Hematopoietic multipotent progenitor cell treated with erythropoietin and hydrocortisone succinate and interleukin-3 and kit ligand, for 4 days (in vitro differentiated cells): ENCODE results near the gene ANK2.

Source experiments
- DNase-seq: peaks from one replicate; pipeline ENCODE4 v3.0.0-alpha.2; 2015

The ANK2 gene

GRCh38 chr4:113293043-113293560, 243.6 kb downstream of the ANK2 start:
- no peak for DNase-seq

DNA sequence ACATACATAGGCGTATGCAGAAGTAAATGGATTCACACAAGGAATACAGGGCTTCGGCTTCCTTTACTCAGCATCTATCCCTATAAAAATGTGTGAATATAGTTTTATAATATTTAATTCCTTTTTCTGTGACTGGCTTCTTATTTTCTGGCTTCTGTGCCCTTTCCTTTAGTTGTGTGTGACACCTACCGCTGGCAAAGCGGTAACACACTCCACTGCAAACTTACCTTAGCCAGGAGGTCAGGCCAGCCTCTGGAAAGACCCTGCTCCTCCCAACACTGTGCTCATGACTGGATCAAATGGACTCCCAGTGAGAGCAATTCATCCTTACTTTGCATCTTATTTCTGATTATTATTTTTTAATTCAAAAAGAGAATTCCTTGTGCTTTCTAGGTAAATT, 244.2 kb downstream of the ANK2 start:
- no peak for DNase-seq

GRCh38 chr4:113294908-113295307, 245.5 kb downstream of the ANK2 start:
- no peak for DNase-seq

GRCh38 chr4:113300471-113300928, 251.0 kb downstream of the ANK2 start:
- DNase-seq = peak; percentile 1

DNA sequence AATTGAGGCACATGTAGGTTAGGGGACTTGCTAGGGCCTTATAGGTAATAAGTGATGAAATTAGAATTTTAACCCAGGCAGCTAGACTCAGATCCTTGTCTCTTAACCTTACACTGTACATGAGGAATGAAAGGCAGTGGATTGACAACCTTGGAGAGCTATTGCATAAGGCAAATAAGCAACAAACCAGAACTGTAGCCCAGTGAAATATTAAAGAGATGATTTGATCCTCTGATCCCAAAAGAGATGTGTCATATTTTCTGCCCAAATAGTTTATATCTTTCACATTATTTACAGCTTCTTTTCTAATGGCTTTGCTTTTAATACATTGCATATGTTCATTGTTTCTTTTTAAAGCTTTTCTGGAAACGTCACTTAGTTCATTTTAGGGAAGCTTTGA, 252.6 kb downstream of the ANK2 start:
- no peak for DNase-seq

- DNase-seq = no peak
Measured at GRCh38 chr4:113303315-113303714, 253.9 kb downstream of the ANK2 start.

- DNase-seq = no peak
Measured at GRCh38 chr4:113311047-113311446, 261.6 kb downstream of the ANK2 start.

- no peak for DNase-seq
Measured at GRCh38 chr4:113312529-113312928, 263.1 kb downstream of the ANK2 start.

DNA sequence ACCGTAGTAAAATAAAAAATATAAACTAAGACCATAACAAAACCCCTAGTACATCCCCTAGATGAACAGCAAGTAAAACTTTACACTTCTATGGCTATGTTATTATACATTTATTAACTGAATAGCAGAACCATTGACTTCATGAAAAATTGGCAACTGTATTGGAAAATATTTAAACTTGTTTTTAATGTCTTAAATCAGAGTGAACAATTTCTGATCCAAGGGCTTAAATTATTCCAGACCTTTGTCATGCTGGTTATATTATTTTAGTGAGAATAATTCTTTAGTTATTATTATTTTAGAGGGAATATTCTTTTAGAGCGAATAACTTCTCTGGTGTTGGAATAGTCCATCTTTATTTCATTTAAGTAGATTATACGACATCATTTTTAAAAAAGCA, 265.0 kb downstream of the ANK2 start:
- DNase-seq = no peak

GRCh38 chr4:113316879-113317278, 267.4 kb downstream of the ANK2 start:
- DNase-seq = peak; percentile 2

- no peak for DNase-seq
Measured at GRCh38 chr4:113317523-113317922, 268.1 kb downstream of the ANK2 start.

GRCh38 chr4:113322736-113323135, 273.3 kb downstream of the ANK2 start:
- DNase-seq = no peak

- no peak for DNase-seq
Measured at GRCh38 chr4:113325876-113326615, 276.6 kb downstream of the ANK2 start.

DNA sequence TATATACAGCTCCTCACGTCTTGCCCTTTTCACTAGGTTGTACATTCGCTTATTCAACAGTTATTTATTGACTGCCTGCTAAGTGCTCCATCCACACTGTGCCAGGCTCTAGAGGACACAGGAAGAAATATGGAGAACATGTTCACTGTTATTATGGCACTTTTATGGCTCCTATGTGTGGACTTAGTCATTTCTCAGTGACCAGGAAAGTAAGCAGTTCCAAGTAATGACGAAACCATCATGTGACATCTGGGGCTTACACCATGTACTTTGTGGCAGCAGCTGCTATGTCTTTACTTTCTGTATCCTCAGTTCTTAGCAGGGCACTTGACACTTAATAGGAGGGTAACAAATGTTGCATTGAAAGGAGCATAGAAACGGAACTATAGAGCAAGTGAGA, 278.0 kb downstream of the ANK2 start:
- DNase-seq = peak; percentile 9

- DNase-seq = peak; percentile 34
Measured at GRCh38 chr4:113328514-113328913, 279.1 kb downstream of the ANK2 start.

DNA sequence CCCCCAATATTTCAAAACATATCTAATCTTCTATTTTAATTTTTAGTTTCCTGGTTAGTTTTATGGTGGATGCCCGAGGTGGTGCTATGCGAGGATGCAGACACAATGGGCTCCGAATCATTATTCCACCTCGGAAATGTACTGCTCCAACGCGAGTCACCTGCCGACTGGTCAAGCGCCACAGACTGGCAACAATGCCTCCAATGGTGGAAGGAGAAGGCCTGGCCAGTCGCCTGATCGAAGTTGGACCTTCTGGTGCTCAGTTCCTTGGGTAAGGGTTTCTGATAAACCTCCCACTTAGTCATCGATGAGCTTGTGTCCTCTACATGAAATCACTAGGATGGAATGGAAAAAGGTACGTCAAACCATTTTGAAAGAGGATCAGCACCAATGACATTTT, 280.7 kb downstream of the ANK2 start:
- no peak for DNase-seq

DNA sequence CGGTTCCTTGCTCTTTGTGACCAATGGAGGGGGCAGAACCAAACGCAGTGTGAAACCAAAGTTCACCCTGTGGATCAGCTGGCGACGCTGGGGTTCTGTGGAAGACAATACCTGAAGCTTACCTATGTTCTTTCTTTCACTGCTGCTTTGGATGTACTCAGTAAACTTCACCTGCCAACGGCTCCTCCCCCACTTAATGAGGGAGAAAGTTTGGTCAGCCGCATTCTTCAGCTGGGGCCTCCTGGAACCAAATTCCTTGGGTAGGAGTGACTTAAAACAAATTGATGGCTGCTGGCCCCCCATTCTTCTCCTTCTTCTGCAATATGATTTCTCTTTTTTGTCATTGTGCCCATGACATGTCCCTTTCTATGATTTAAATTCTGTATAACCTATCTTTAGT, 282.4 kb downstream of the ANK2 start:
- no peak for DNase-seq

DNA sequence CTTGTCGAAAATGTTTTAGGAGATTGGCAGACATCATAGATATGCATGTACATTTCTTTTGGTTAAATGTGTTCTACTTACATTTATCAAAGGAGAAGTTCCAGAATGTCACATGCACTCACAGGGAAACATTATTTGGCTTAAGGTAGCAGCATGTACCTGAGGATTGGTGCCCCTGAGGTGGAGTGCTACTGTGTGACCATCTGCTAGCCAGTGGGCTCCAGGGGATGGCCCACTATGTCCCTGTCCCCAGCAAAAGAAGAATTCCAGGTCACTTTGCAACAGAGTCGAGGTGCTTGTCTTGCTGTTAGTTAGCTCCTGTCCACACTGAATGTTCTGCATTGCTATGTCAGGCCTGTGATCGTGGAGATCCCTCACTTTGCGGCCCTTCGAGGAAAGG, 283.2 kb downstream of the ANK2 start:
- no peak for DNase-seq

- DNase-seq = no peak
Measured at GRCh38 chr4:113335746-113336145, 286.3 kb downstream of the ANK2 start.

- no peak for DNase-seq
Measured at GRCh38 chr4:113336556-113336955, 287.1 kb downstream of the ANK2 start.

- DNase-seq = no peak
Measured at GRCh38 chr4:113339430-113339813, 290.0 kb downstream of the ANK2 start.

DNA sequence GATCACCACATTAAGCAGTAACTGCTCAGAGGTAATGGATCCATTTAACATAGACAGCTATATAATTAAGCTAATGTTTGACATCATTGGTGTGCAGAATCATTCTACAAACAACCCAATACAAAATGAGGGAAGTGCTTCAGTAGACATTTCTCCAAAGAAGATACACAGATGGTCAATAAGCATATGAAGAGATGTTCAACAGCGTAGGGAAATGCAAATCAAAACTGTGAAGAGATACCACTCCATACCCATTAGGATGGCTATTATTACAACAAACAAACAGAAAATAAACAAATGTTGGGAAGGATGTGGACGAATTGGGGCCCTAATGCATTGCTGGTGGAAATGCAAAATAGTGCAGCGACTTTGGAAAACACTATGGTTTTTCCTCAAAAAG, 294.6 kb downstream of the ANK2 start:
- DNase-seq = no peak

GRCh38 chr4:113347245-113347644, 297.8 kb downstream of the ANK2 start:
- no peak for DNase-seq

GRCh38 chr4:113349430-113349829, 300.0 kb downstream of the ANK2 start:
- DNase-seq = peak; percentile 59

DNA sequence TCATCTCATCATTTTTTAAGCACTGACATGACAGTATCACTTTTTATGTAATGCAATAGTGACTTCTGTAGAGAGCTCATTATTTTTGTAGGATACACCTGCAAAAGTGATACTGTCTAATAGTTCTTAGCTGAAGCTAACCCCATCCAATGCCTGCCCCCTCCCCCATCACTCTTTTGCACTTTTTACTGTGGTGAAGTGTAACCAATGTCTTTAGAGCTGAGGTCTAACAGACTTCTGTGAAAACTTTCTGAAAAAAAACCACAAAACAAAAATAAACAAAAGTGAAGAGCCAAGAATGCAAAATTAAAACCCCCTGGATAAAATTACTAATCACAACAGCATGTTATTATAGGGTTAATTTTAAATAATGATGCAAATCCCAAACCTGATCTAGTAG, 301.1 kb downstream of the ANK2 start:
- no peak for DNase-seq
